ENCODE measurements around the gene LIN7C.
"Not testable (repeated sequence)": the region's sequence is repeated elsewhere in the genome, so short reads cannot be mapped to it uniquely, and the experiment has no call there.

Gene LIN7C

GRCh38 chr11:27470826-27471588, 35.6 kb downstream of the LIN7C start:
- no peak for DNase-seq (ENCODE audit: low spot score)

- no peak for DNase-seq (ENCODE audit: low spot score)
Observed at GRCh38 chr11:27470166-27470565, 36.4 kb downstream of the LIN7C start.

DNA sequence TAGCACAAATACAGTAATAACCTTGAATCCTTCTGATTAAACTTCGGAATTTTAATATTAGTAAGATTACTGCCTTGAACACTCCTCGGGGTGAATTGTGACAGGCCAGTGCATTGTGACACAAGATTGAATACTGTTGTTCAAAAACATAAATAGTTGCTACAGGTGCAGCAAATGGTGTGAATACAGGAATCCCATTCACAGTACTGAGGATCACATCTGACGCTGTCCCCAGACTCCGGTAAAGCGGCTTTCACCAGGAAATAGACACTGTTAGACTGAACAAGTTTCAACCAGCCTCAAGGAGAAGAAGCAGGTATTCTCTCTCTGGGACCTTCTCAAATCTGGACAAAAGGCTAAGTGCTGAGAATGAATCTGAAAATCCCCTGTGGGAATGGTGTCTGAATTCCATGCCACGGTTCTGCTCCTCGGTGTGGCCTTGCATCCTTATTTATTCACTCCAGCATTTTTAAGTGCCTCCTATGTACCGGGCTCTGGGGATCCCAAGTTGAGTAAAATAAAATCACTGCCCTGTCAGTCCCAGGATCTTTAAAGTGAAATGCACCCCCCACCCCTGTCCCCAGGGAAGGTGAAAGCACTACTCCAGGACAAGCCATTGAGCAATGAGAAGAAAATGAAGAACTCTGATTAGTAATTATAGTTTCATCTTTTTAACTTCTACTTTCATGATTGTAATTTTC, 37.4 kb downstream of the LIN7C start:
- no peak for DNase-seq (ENCODE audit: low spot score)

GRCh38 chr11:27468209-27468994, 38.2 kb downstream of the LIN7C start:
- no peak for DNase-seq (ENCODE audit: low spot score)

DNA sequence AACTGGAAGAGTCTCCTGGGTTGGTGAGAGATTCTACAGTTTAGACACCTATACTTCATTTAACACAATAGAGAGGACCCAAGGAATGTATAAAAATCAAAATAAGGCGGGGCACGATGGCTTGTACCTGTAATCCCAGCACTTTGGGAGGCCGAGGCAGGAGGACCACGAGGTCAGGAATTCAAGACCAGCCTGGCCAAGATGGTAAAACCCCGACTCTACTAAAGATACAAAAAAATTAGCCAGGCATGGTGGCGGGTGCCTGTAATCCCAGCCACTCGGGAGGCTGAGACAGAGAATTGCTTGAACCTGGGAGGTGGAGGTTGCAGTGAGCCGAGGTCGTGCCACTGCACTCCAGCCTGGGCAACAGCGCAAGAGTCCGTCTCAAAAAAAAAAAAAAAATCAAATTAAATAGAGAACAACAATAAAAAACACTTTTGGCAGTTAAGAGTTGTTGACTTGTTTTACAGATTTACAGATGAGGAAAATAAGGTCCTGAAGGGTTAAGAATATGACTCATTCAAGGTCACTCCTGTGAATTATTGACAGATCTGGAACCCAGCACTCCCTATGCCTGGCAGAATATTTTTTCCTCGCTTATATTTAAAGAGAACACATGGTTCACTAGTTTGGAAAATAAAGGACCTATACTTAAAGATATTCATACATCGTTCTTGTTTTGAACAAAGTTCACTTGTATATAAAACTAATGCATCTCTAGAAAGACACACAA, 39.2 kb downstream of the LIN7C start:
- DNase-seq (ENCODE audit: low spot score), result no peak

DNA sequence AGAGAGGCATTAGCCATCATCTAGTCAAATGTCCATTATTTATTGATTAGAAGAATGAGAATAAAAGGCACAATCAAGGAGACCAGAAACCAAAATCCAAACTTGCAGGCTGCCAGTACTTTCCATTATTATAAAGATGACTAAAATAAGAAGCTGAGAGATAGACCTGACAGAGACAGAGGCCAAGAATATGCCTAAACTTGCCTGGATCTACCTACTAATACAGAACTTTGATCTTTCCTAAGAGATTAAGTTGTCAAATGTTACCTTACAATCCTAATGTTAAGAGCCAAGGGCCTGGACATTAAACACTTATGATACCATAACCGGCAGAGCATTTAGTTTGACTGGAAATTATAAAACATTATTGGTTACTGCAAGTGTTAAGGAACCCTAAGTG, 40.2 kb downstream of the LIN7C start:
- DNase-seq (ENCODE audit: low spot score), result no peak

DNA sequence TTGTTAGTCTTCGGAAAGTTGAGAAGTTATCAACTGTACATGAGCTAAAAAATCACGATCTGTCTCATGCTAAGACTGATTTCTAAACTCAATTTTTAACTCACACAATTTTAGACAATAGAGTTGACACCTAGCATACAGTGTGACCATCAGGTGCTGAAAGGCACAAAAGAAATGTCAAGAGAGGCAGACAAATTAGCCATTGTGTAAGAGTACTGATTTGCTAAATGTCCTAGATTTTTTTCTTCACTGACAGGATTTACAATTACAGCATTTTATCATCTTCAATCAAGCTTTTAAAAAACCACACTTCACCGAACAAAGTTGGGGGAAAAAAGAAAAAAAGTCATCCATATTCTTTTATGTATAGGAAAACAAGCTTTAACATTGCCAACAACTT, 40.9 kb downstream of the LIN7C start:
- DNase-seq (ENCODE audit: low spot score), result no peak

DNA sequence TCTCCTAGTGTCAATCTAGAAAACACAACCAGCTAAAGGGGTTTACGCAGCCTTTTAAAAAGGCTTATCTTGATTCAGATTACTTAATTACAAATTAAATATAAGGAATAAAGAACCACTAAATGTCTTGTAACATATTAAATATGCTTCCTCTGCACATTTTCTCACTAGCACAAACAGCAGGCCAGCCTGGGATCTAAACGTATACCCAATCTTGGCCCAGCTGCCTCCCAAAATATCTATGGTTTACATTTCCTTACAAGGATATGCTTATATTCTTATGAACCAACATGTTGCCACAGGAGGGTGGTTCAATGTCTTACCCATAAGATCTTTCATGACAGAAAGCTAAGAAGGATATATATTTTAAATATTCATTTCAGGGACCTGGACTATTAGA, 41.7 kb downstream of the LIN7C start:
- DNase-seq (ENCODE audit: low spot score), result no peak

- no peak for DNase-seq (ENCODE audit: low spot score)
Observed at GRCh38 chr11:27464289-27464696, 42.3 kb downstream of the LIN7C start.

DNA sequence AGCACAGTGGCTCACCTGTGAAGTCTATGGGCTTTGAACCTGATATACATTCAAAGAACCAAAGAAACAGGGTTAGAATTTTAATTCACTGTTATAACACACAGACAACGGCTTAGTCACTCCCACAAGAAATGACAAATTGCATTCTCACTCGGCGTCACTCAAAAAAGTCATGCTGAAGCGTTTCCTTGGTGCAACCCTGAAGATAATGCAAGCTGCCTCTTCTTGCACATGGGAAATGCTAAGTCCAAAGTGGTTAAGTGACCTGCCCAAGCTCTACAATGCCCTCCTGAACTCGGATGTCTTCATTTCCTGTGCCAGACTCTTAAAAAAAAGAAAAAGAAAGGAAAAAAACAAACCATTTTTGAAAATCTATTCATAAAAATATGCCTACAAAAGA, 44.0 kb downstream of the LIN7C start:
- no peak for DNase-seq (ENCODE audit: low spot score)

- no peak for DNase-seq (ENCODE audit: low spot score)
Observed at GRCh38 chr11:27460158-27460978, 46.2 kb downstream of the LIN7C start.

- DNase-seq (ENCODE audit: low spot score), result no peak
Observed at GRCh38 chr11:27459191-27459590, 47.4 kb downstream of the LIN7C start.

DNA sequence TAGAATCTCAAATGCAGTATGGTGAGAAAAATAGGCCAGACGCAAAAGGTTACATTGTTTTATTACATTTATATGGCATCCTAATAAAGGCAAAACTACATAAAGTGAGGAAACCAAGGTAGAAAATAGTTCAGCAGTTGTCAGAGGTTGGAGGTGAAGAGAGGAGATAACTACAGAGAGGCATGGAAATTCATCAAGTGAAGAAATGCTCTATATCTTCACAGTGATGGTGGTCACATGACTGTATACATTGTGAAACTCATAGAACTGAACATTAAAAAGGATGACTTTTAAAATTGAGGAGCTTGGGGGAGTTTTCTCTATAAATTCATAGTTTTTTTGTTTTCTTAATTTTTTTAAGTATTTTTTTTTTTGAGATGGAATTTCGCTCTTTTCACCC, 48.4 kb downstream of the LIN7C start:
- DNase-seq (ENCODE audit: low spot score), result no peak

GRCh38 chr11:27456795-27457329, 49.7 kb downstream of the LIN7C start:
- no peak for DNase-seq (ENCODE audit: low spot score)

GRCh38 chr11:27456140-27456794, 50.3 kb downstream of the LIN7C start:
- no peak for DNase-seq (ENCODE audit: low spot score)

GRCh38 chr11:27455667-27456066, 50.9 kb downstream of the LIN7C start:
- no peak for DNase-seq (ENCODE audit: low spot score)

- no peak for DNase-seq (ENCODE audit: low spot score)
Observed at GRCh38 chr11:27453701-27454100, 52.9 kb downstream of the LIN7C start.

- DNase-seq (ENCODE audit: low spot score), result no peak
Observed at GRCh38 chr11:27452147-27452546, 54.4 kb downstream of the LIN7C start.

DNA sequence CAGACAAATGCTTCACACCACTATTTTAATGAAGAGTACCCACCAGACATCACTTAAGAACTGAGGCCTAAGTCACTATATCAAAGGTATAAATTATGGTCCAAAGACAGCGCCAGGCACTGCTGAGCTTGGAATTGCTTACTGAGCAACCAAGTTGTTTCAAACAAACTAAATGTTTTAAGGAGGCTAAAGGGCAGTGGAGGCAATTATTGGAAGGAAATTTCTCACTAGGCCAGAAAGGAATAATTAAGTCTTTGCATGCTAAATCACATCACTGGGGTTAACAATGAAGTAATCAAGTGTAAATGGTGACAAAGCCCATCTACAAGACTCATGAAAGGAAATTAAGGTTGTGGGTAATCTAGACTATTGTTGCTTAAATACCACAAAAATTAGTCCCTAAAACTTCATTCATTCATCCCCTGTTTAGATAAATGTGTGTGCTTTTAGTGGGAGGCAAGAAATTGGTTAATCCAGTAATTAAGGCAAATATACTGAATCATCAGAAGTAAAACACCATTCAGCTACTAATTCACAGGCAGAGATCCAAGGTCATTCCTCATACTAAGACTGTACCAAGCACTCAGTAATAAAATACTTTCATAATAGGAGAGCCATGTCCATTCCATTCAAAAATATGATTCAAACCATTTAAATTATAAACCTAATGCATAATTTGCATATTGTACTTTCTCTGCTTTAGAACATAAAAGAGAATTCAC, 55.2 kb downstream of the LIN7C start:
- no peak for DNase-seq (ENCODE audit: low spot score)

GRCh38 chr11:27448184-27448540, 58.4 kb downstream of the LIN7C start:
- DNase-seq (ENCODE audit: low spot score), result not testable (repeated sequence)

Data from germinal center (tissue), 1 donor.